Activated T-cell treated with anti-CD3 and anti-CD28 coated beads, Interleukin-2, amount 50 U/mL, for 48 hours (primary cell): ENCODE data around the gene SMYD3.
A peak's percentile ranks its signal among the peaks of the same experiment; 100 is the strongest.
"Not testable (repeated sequence)": the region's sequence is repeated elsewhere in the genome, so short reads cannot be mapped to it uniquely, and the experiment has no call there.

Experiments used
- DNase-seq, 2 experiments: peaks; one replicate each; pipeline ENCODE4 v3.0.0-alpha.2; 2020

Gene SMYD3

DNA sequence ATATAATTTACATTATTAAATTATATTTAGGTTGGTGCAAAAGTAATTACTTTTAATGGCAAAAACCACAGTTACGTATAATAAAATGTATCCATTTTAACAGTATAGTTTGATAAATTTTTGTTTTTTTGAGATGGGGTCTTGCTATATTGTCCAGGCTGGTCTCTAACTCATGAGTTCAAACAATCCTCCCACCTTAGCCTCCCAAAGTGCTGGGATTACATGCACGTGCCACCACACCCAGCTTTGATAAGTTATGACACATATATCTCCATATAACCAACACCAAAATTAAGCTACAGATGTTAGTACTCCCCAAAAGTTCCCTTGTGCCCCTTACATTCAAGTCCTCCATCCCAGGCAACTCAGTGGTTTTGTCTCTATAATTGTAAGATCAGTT is 163.1 kb downstream of the SMYD3 start:
- no peak for DNase-seq

DNA sequence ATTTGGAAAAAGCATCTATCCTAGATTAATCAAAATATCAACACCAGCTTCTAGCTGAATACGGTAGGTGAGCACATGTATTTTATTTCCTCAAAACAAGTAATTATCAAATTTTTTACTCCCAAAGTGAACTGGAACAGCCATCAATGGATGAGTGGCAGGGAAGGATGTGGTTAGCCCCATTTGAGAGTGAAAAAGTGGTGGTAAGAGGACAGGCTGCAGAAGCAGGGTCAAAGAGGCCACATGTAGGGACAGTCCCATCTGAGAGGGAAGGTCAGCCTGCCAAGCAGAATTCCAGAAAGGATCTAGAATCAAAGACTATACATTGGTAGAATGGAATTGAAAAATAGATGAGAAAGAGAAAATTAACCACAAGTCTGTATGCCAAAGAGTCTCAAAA is 163.8 kb downstream of the SMYD3 start:
- no peak for DNase-seq

DNA sequence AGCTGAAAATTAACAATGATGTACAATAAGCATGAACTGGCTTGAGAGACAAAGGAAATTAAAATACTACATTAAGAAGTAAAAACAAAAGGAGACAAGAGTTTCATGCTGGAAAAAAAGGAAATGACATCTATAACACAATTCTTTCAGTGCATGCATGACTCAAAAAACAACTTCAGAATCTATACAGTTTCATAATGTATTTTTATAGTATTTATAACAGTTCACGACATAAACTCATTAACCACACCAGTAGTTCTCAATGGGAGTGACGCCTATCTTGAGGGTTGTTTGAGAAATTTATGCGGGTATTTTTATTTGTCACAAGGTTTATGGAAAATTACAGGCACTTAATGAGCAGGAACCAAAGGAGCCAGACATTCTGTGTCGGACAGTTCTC is 168.5 kb downstream of the SMYD3 start:
- DNase-seq = no peak

DNA sequence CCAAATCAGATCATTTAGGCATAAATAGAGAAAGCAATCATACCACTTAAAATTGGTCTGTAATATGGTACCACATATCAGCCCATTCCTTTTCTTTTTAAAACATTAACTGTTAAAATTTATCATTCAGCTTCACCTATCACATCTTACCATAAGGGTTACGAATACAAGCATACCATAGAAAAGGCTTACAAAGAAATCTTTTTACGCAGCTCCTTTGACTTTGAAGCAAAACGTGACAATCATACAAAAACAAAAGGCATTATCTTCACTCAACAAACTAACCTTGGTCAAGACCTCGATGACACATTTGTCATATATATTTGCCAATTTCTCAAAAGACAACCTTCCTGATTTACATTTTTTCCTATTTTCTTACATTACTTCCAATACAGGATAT is 169.0 kb downstream of the SMYD3 start:
- no peak for DNase-seq

DNA sequence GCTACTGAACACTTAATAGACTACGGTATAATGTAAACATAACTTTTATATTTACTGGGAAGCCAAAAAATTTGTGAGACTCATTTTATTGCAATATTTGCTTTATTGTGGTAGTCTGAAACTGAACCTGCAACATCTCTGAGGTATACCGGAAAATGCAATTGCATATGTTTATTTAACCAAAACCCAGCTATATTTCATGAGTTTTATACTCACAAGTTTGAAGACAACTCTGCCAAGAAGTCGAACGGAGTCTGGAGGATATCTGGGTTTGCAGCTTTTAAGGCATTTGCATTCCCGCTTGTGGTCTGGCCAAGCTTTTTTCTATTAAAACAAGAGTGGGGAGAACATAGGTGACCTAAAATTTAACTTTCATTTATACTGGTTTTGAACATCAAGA is 171.9 kb downstream of the SMYD3 start:
- no peak for DNase-seq

DNA sequence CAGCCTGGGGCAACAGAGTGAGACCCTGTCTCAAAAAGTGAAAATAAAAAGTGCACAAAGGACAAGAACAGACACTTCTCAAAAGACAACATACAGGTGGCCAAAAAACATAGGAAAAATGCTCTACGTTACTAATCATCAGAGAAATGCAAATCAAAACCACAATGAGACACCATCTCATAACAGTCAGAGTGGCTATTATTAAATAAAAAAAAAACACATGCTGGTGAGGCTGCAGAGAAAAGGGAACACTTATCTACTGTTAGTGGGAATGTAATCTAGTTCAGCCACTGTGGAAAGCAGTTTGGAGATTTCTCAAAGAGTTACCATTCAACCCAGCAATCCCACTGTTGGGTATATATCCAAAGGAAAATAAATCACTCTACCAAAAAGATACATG is 173.2 kb downstream of the SMYD3 start:
- DNase-seq = no peak

DNA sequence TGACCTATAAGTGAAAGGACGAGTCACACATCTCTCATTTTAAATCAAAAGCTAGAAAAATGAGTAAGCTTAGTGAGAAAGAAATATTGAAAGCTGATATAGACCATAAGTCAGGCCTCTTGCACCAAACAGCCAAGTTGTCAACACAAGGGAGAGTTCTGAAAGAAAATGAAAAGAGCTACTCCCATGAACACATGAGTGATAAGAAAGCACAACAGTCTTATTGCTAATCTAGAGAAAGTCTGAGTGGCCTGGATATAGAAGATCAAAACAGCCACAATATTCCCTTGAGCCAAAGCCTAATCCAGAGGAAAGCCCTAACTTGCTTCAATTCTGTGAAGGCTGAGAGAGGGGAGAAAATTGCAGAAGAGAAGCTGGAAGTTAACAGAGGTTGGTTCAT is 175.0 kb downstream of the SMYD3 start:
- DNase-seq = no peak

DNA sequence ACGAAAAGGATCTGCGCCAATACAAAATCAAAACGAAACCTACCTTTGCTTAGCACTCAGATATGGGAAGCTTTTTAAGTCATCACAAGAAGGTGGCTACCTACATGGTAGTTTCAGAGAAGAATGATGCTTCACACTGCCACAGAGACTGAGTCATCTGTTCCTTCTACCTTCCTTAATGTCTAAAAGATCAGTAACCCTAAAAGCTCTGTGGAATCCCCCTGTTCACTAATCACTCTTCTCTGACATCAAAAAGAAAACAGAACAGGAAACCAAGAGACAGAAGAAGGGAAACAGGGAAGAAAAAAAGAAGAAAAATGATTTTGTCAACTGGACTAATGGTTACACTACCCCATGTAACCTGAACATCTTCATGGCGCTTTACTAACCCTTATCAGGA is 177.2 kb downstream of the SMYD3 start:
- peak in 1 of 2 experiments; percentile 22 for DNase-seq

DNA sequence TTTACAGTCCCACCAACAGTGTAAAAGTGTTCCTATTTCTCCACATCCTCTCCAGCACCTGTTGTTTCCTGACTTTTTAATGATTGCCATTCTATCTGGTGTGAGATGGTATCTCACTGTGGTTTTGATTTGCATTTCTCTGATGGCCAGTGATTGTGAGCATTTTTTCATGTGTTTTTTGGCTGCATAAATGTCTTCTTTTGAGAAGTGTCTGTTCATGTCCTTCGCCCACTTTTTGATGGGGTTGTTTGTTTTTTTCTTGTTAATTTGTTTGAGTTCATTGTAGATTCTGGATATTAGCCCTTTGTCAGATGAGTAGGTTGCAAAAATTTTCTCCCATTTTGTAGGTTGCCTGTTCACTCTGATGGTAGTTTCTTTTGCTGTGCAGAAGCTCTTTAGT is 177.8 kb downstream of the SMYD3 start:
- DNase-seq = not testable (repeated sequence)

DNA sequence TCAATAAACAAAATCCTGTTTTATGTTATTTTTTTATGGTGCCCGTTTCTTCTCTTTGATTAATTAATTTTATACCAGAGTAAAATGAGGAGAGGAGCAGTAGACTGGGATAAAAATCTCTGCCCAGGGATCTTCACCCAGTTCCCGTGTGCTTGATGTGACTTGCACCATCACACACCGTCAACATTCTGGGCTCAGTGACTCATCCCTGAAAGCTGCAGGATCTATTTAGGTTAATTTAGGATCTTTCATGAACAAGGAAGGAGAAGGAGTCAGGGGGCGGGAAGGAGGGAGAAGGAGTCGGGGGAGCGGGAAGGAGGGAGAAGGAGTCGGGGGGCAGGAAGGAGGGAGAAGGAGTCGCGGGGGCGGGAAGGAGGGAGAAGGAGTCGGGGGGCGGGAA is 182.4 kb downstream of the SMYD3 start:
- no peak for DNase-seq

DNA sequence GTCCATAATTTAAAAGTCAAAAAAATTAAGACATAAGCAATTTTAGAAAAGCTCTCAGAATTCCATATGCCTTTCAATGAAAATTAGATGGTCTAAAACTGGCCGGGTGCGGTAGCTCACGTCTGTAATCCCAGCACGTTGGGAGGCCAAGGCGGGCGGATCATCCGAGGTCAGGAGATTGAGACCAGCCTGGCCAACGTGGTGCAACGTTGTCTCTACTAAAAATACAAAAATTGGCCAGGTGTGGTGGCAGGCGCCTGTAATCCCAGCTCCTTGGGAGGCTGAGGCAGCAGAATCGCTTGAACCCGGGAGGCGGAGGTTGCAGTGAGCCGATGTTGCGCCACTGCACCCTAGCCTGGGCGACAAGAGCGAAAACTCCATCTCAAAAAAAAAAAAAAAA is 183.0 kb downstream of the SMYD3 start:
- DNase-seq = not testable (repeated sequence)

DNA sequence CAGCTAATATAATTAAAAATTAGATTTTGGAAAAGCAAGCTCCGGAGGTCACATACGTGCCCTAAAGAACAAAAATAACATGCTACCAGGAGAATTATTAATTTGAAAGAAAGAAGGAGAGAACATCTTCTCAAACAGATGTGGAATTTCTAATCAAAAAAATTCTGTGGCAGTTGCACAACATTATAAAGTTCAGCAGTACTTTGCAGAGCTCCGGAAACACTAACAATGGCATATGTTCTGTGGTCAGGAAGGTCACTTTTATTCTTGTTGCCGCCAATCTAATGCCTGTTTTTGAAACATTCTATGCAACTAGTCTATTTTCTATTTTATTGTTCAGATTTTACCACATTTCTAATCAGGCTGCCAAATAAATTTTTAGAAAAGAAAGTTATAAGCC is 186.8 kb downstream of the SMYD3 start:
- DNase-seq = no peak

DNA sequence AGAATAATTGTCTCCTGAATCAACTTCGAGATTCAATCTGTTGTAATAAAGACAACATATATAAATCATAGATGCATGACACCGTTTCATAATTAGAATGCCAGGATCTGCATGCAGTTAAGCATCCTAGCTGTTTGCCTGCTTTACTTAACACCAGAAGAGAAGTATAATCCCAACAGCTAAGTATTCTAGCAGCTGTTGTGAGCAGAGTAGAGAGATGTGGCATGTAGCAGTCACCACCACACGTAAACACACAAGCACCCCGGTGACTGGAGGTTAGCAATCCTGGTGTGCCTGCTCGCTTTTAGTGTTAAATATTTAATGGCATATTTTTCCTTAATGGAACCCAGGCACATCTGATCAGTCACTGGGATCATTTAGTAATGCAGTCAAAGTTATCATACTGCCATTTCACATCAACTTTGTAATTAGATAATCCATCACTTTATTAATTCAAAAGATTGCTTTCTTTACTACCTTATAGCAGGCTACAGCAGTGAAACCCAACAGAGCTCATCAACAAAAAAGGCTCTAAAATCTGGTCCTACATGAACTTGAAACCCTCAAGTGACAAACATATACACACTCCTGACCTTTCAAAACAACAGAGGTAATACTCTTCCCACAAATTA is 187.9 kb downstream of the SMYD3 start:
- DNase-seq = no peak

DNA sequence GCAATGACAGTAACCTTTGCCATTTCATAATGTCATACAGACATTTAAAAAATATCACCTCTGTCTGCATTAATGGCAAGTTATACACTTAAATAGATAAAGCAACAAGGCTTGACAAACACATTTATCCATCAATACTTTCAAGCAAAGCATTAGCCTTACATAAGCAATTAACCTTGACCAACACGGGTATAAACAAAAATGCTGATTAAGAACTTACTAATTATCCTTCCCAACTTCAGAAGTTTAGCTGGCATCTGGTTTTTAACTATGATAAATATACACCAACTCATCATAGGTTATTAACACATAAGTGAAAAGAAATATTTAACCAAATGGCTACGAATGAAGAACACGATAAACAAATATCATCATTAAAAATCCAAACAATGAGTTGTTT is 188.5 kb downstream of the SMYD3 start:
- no peak for DNase-seq

DNA sequence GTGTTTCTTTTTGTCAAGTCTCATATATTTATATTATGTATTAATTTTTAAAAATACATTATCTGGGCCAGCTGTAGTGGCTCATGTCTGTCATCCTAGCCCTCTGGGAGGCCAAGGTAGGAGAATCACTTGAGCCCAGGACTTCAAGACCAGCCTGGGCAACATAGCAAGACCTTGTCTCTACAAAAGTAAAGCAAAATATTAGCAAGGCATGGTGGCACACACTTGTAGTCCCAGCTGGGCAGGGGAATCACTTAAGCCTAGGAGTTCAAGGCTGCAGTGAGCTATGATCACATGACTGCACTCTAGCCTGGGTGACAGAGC is 189.1 kb downstream of the SMYD3 start:
- no peak for DNase-seq

DNA sequence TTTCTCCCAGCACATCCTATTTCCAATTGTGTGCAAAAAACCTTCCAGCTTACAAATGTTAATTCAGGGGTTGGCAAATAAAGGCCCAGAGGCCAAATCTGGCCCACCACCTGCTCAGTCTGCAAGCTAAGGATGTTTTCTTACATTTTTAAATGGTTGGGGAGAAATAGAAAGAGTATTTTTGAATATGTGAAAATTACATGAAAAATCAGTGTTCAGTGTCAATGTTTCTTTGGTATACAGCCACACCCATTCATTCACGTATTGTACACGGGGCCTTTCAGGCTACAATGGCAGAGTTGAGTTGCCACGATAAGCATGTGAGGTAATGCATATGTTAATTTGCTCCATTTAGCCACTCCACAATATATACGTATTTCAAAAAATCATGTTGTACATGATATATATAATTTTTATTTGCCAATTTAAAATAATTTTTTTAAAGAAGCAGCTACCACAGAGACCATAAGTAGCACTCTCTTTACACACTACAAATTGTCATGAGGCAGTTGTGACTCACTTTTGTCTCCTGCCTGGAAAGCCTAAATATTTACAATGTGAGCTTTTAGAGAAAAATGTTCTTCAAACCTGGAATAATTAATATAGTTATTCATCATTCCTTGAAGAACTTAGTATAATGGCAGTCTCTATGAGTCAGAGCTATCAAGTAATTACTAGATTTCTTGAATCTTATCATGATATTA is 189.6 kb downstream of the SMYD3 start:
- DNase-seq = no peak

DNA sequence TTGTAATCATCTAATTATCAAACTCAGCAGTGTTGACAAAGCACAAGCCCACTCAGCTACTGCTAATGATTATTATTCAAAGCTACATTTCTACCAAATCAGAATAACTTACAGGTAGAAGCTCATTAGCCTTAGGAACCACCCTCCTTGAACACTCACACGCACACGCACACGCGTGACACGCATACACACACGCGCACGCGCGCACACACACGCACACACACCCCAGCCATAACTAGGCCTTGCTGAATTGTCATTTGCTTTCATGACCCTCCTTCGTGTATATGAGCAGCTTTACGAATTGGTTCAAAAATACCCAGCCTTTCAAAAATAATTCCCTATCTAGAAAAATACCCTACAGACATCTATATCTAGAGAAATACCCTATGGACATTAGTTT is 195.6 kb downstream of the SMYD3 start:
- no peak for DNase-seq

DNA sequence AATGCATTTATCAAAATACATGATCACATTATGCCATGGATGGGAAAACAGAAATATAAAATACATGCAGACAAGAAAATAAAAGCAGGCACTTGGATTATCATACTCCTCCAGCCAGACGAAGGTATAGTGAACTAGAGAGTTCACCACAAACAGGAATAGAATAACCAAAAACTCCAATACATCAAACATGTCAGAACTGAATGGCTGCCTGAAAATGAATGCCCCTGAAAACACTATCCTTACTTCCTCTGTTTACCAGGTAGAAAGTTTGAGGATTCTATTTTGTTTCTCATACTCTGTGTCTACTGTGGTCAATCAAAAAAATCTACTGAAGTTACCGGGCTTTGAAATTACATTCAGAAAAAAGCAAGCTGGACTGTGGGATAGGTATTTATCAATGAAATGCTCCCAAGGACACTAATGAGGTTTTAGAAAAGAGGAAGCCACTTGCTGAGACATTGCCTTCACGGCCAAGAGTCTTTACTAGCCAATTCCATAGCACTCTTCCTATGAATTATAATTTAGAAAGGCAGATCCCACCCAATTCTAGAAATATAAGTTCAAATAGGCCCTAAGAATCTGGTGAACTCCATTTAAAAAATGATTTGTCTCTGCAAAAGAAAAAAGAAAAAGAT is 197.7 kb downstream of the SMYD3 start:
- no peak for DNase-seq

DNA sequence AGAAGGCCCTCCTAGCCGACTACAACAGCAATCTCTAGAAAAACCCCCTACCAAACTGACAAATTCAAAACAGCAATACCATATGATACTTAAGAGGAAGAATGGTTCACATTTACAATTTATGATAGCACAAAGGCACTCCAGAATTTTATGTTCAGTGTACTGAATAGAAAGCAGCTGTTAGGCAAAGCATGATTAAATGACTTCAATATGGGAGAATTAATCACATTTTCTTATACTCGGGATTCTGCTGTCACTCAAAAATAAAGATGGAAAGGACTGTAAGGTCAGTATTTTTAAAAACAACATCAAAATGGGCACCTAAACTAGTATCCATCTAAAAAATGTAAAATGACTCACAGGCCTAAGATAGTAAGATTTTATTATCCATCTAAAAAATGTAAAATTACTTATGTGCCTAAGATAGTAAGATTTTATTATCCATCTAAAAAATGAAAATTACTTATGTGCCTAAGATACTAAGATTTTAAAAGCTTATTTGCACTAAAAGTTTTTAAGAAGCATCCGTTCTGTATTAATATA is 198.5 kb downstream of the SMYD3 start:
- DNase-seq = no peak

DNA sequence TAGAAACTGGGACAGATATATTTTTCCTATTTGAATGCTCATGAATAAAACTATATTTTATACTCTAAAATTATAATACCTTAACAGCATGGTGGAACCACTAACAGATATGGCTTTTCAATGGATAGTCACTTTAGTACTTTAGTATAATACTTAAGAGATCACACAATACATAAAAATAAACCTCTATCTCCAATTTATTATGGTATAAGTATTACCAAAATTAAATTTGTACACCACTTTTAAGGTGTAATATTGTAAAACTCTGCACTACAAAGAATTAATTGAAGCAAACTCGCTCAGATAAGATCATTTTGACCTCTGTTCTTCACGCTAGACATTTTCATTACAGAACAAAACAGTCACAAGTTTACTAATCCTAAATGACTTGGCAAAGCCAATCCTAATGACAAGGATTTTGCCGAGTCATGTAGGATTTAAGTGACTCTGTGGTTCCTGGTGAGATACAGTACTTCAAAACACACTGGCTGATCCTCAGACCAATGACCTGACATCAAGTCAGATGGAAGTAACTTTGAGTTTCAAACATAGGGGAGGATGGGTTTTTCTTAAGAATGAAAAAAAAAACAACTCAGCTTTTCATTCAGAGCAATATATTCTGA is 200.6 kb downstream of the SMYD3 start:
- no peak for DNase-seq

DNA sequence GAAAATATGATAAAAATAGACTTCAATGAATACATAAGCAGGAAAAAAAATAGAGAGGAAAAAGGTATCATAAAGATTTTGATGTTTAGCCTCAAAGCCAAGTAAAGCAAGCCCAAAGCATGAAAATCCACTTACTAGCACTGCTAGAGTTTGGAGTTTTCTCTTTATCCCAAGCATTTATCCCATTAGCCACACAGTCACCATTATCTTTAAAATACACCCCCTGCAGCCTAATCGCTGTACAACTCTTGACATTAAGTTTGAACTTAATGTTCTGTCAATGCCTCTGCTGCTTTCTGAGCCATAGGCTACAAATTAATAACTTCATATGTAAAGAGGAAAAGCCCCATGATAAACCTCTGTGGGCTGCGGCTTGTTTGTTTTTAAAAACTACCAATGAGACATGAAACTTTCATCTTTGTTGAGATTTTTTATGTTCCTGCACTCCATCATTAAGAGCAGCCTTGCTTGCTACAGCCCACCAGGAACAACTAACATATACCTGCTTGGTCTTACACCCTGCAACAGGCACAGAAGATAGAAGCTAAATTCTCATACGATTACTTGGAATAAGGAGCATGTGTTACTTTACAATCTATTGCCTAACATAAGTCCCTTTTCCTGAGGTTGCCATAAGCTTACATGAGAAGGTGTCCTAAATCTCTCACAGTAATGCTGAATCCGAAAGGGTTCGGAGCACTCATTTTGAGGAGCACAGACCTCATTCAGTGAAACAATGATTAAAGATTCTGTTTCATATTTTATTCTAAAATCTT is 202.4 kb downstream of the SMYD3 start:
- DNase-seq = no peak

DNA sequence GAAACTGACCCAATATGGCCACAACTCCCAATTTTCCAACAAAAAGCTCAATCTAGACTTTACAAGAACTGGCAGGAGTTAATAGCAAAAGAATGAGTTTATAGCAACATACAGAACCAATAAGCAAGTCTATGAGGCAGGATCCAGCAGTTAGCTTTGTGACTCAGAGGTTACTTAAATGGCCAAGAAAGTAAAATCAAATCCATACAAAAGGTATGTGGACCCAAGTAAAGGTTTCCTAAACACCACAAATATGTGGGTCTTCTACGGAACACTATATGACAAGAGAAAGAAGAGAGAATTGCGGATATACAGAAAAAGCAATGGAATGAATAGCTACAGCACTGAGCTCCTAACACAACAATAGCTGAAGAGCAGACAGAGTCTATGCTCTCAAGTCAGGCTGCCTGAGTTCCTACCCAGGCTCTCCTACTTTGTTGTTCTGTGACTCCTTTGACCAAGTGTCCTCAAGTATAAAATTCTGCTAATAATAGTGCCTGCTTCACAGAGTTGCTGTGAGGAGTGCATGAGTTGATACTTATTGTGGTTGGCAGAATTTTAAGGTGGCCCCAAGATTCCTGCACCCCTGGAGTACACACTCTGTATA is 204.3 kb downstream of the SMYD3 start:
- no peak for DNase-seq

DNA sequence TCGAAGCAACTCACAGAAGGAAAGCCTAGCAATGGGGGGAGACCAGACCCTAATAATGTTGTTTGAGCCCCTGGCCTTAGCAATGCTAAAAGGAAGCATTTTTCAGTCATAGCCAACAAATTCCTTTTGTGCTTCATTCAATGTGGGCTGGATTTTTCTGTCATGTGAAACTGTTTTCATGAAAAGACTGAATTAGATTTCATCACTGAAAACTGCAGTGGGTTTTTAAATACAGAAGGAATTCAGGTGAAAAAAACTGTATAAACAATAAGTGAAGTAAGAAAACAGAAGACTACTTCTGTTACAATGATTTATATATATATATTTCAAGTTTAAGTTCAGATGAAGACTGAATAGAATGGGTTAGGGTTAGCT is 204.8 kb downstream of the SMYD3 start:
- DNase-seq = no peak
